SK-N-SH (cell line): ENCODE data around the gene FTO. TPM values are rescaled to one million over a fixed set of nuclear protein-coding genes. Genes with fewer than 3 reads are reported as not detected.

Experiments
- CTCF ChIA-PET: fragments of 300-600, 350-600 bp; formaldehyde crosslinking; extraction: SDS; loops from one replicate; lab custom pipeline; 2021; lab: Yijun Ruan, JAX
- POLR2A ChIA-PET: fragments of 350-600 bp; sonication (Branson Sonifier 250); formaldehyde crosslinking; extraction: SDS; loops from one replicate; lab custom pipeline; 2020; ENCODE audit warnings: antibody characterized with exemption, inconsistent platforms; lab: Yijun Ruan, JAX
- DNase-seq: peaks from one replicate; pipeline ENCODE4 v3.0.0; 2012
- H2AFZ ChIP-seq: fragments of 200-600 bp; sonication (generic); 2 replicates; pipeline ENCODE4 v1.8.1; 2016; ENCODE audit warnings: antibody characterized with exemption, mild to moderate bottlenecking, low read depth
- H3F3A ChIP-seq: fragments of 200-600 bp; sonication (generic); replicated peaks from 2 replicates; pipeline ENCODE3; 2016; ENCODE audit warnings: antibody characterized with exemption, mild to moderate bottlenecking; ENCODE audit not compliant: insufficient read depth
- H3K27ac ChIP-seq, 2 experiments: fragments of 200-500 bp in 1 of 2; fragments of 200-600 bp in 1 of 2; sonication (Bioruptor generic) in 1 of 2; sonication (generic), shearing (Covaris generic) in 1 of 2; 2 replicates each; pipeline versions ENCODE4 v1.5.1 to v1.6.1; 2014 to 2016; ENCODE audit warnings: low read depth in 2 of 2, inconsistent platforms in 1 of 2, low read length in 1 of 2, mild to moderate bottlenecking in 1 of 2, mixed read lengths in 1 of 2
- H3K27me3 ChIP-seq: fragments of 200-600 bp; sonication (generic), shearing (Covaris generic); 2 replicates; pipeline ENCODE4 v1.6.1; 2016; ENCODE audit warnings: mixed run types; ENCODE audit not compliant: insufficient read depth
- H3K36me3 ChIP-seq, 2 experiments: fragments of 200-500 bp in 1 of 2; fragments of 200-600 bp in 1 of 2; sonication (Bioruptor generic) in 1 of 2; sonication (generic) in 1 of 2; replicated peaks in 1 of 2; 2 replicates each; pipeline versions ENCODE3 to v1.5.1; 2014 to 2016; ENCODE audit warnings: low read length in 1 of 2, mild to moderate bottlenecking in 1 of 2; ENCODE audit not compliant: insufficient read depth in 2 of 2, control insufficient read depth in 1 of 2
- H3K4me1 ChIP-seq, 2 experiments: fragments of 200-500 bp in 1 of 2; fragments of 200-600 bp in 1 of 2; sonication (Bioruptor generic) in 1 of 2; sonication (generic), shearing (Covaris generic) in 1 of 2; 2 replicates each; pipeline versions ENCODE4 v1.5.1 to v1.6.1; 2014 to 2016; ENCODE audit warnings: low read depth in 1 of 2, low read length in 1 of 2, mixed run types in 1 of 2; ENCODE audit not compliant: insufficient read depth in 2 of 2, control insufficient read depth in 1 of 2
- H3K4me2 ChIP-seq: fragments of 200-600 bp; sonication (generic), shearing (Covaris generic); 2 replicates; pipeline ENCODE4 v1.6.1; 2017; ENCODE audit warnings: mixed run types
- H3K4me3 ChIP-seq, 2 experiments: fragments of 200-500 bp in 1 of 2; fragments of 200-600 bp in 1 of 2; sonication (Bioruptor generic) in 1 of 2; sonication (generic), shearing (Covaris generic) in 1 of 2; 2 replicates each; pipeline versions ENCODE4 v1.5.1 to v1.8.1; 2014 to 2016; ENCODE audit warnings: low read depth in 2 of 2, inconsistent platforms in 1 of 2, low read length in 1 of 2, mild to moderate bottlenecking in 1 of 2, mixed read lengths in 1 of 2, moderate library complexity in 1 of 2
- H3K79me2 ChIP-seq: fragments of 200-600 bp; sonication (generic); 2 replicates; pipeline ENCODE4 v1.8.1; 2017; ENCODE audit warnings: mild to moderate bottlenecking; ENCODE audit not compliant: insufficient read depth
- H3K9ac ChIP-seq: fragments of 200-600 bp; sonication (generic); 2 replicates; pipeline ENCODE4 v1.6.1; 2017; ENCODE audit warnings: mixed run types
- H3K9me2 ChIP-seq: fragments of 200-600 bp; sonication (generic); 2 replicates; pipeline ENCODE4 v1.6.1; 2017; ENCODE audit warnings: mixed run types
- H3K9me3 ChIP-seq: fragments of 200-600 bp; sonication (generic); 2 replicates; pipeline ENCODE4 v1.6.1; 2017; ENCODE audit warnings: mixed run types, mild to moderate bottlenecking, moderate library complexity
- H4K20me1 ChIP-seq: fragments of 200-600 bp; sonication (generic); 2 replicates; pipeline ENCODE4 v1.6.1; 2017; ENCODE audit warnings: mild to moderate bottlenecking, mixed run types; ENCODE audit not compliant: insufficient read depth
- CHD2 ChIP-seq: fragments of 150-350 bp; IDR thresholded peaks from 2 replicates; pipeline ENCODE4 v1.6.1; 2018; ENCODE audit warnings: low read length; ENCODE audit not compliant: partially characterized antibody
- EP300 ChIP-seq, 2 experiments: IDR thresholded peaks; 2 replicates each; pipeline versions ENCODE4 v1.4.0 to v1.6.1; 2012; ENCODE audit warnings: borderline replicate concordance in 1 of 2, low read depth in 1 of 2, low read length in 1 of 2
- EZH2phosphoT487 ChIP-seq: fragments of 200-600 bp; sonication (generic); IDR thresholded peaks from 2 replicates; pipeline ENCODE4 v1.6.1; 2017; ENCODE audit warnings: low read depth, mixed run types, mild to moderate bottlenecking, antibody characterized with exemption, moderate library complexity, borderline replicate concordance
- JUND ChIP-seq: IDR thresholded peaks from 2 replicates; pipeline ENCODE4 v1.4.0; 2012
- MXI1 ChIP-seq: IDR thresholded peaks from 2 replicates; pipeline ENCODE4 v1.6.1; 2012; ENCODE audit warnings: mild to moderate bottlenecking, low read depth, low read length, improper control_type of control experiment
- NRF1 ChIP-seq: IDR thresholded peaks from 2 replicates; pipeline ENCODE4 v1.6.1; 2012; ENCODE audit warnings: low read depth, mild to moderate bottlenecking, low read length
- POLR2AphosphoS5 ChIP-seq: IDR thresholded peaks from 2 replicates; pipeline ENCODE4 v1.6.1; 2012; ENCODE audit warnings: low read depth, low read length
- RAD21 ChIP-seq: IDR thresholded peaks from 2 replicates; pipeline ENCODE4 v1.6.1; 2012; ENCODE audit warnings: mild to moderate bottlenecking, low read length
- REST ChIP-seq: IDR thresholded peaks from 2 replicates; pipeline ENCODE4 v1.6.1; 2012; ENCODE audit warnings: mild to moderate bottlenecking, low read depth, low read length, moderate library complexity
- SMC3 ChIP-seq: IDR thresholded peaks from 2 replicates; pipeline ENCODE4 v1.6.1; 2012; ENCODE audit warnings: low read depth, low read length, improper control_type of control experiment
- TCF12 ChIP-seq: IDR thresholded peaks from 2 replicates; pipeline ENCODE4 v1.4.0; 2012
- TEAD4 ChIP-seq: IDR thresholded peaks from 2 replicates; pipeline ENCODE4 v1.4.0; 2012; ENCODE audit warnings: mild to moderate bottlenecking, borderline replicate concordance; ENCODE audit not compliant: insufficient read depth
- WGBS: methylation state at CpG from one replicate; pipeline ENCODE4 v1.1.6; 2017; ENCODE audit warnings: low lambda C conversion rate; 5-methylcytosine and 5-hydroxymethylcytosine counted together
- polyA plus RNA-seq, 3 experiments: library from polyadenylated mRNA; depleted of rRNA; stranded (reverse); fragments of >200 nt; gene quantifications; 2 replicates each; pipeline ENCODE4 v1.2.3, GENCODE V29; 2012
- TF ChIP-seq, protein P1 (sequence below): IDR thresholded peaks from 2 replicates; pipeline ENCODE4 v1.4.0; 2012; ENCODE audit warnings: low read depth, borderline replicate concordance
- TF ChIP-seq, protein P2 (sequence below): IDR thresholded peaks from 2 replicates; pipeline ENCODE4; 2012

Gene FTO
- polyA plus RNA-seq, 1 of the 3 experiments (the other 2 are of a cell fraction), result 41.2 TPM

DNA sequence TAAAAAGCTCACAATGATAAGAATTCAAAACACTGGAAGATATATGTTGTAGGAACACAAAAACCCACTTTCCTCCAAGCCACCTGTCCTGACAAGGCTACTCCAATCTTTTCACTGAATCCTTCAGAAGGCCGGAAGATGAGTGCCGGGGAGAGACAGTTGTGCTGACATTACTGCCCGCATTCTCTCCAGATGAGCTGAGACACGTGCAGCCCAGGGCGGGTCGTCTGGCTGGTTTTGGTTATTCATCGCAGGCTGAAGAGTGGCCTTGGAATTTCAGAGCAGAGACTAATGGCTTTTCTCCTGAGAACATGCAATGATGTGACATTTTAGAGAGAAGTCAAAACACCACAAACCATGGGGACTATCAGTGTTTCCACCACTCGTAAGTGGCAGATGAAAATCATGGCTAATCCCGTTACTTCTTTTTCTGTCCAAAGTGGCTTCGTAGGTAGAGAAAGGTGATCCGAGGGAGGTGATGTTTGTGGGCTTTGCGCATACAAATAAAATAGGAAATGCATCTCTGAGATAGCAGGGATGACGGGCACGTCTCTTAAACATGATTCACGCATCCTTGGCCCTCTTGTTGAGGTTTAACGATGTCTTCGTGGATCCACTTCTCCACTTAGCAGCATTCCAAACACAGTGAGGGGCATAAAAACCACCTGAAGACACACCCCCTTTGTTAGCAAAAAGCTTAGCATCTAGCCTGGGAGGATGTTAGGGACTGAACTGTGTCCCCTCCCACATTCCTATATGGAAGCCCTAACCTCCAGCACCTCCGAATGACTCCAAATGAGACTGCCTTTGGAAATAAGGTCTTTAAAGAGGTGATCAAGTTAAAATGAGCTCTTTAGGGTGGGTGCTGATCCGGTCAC lies 448.6 kb downstream of the FTO start:
- no peak for TF ChIP-seq TCF12
- TF ChIP-seq MXI1, result no peak
- no peak for TF ChIP-seq REST
- TF ChIP-seq CHD2, result no peak
- no peak for TF ChIP-seq POLR2AphosphoS5
- TF ChIP-seq, protein P1, sequence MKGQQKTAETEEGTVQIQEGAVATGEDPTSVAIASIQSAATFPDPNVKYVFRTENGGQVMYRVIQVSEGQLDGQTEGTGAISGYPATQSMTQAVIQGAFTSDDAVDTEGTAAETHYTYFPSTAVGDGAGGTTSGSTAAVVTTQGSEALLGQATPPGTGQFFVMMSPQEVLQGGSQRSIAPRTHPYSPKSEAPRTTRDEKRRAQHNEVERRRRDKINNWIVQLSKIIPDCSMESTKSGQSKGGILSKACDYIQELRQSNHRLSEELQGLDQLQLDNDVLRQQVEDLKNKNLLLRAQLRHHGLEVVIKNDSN, result no peak
- no peak for TF ChIP-seq NRF1
- no peak for TF ChIP-seq EP300 (IDR thresholded peaks at IDR 0.05; ENCODE audit: borderline replicate concordance in 1 of 2, low read depth in 1 of 2, low read length in 1 of 2)
- no peak for TF ChIP-seq RAD21
- TF ChIP-seq, protein P2, sequence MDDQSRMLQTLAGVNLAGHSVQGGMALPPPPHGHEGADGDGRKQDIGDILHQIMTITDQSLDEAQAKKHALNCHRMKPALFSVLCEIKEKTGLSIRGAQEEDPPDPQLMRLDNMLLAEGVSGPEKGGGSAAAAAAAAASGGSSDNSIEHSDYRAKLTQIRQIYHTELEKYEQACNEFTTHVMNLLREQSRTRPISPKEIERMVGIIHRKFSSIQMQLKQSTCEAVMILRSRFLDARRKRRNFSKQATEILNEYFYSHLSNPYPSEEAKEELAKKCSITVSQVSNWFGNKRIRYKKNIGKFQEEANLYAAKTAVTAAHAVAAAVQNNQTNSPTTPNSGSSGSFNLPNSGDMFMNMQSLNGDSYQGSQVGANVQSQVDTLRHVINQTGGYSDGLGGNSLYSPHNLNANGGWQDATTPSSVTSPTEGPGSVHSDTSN, result no peak
- TF ChIP-seq JUND, result no peak
- no peak for TF ChIP-seq EZH2phosphoT487
- TF ChIP-seq TEAD4, result no peak
- TF ChIP-seq SMC3, result no peak
- TF ChIP-seq, all 33 proteins: peak for 0
- Histone ChIP-seq H3K9ac (no peak overlapping the region), H3K36me3 (no peaks in the 10 kb centered on the region), H3K27me3 (no peaks in the 10 kb centered on the region), H4K20me1 (no peaks in the 10 kb centered on the region), H2AFZ (no peak overlapping the region), H3K4me2 (no peak overlapping the region), H3K4me3 (no peak overlapping the region), H3K4me1 (no peaks in the 10 kb centered on the region), H3K9me3 (no peaks in the 10 kb centered on the region), H3K79me2 (no peaks in the 10 kb centered on the region), H3K27ac (no peak overlapping the region), H3K9me2 (no peaks in the 10 kb centered on the region), H3F3A (no peaks in the 10 kb centered on the region)
- WGBS, result 85% methylated on average over 19 of the region's 19 CpGs
- CTCF ChIA-PET, result interaction anchor here (0.7 kb wide), 1 partner anchor 387 kb away, joined by 3 read pairs; no protein-coding TSS in a partner anchor
- POLR2A ChIA-PET, result no interaction called here
- DNase-seq, result no peak
